HG03196 (cell line): ENCODE results near the gene C1QTNF8.

Source experiments
- ATAC-seq: cut with Tn5 transposase; IDR thresholded peaks from one replicate; pipeline ENCODE4 v1.9.1; 2021; ENCODE audit not compliant: unreplicated experiment

The C1QTNF8 gene, protein sequence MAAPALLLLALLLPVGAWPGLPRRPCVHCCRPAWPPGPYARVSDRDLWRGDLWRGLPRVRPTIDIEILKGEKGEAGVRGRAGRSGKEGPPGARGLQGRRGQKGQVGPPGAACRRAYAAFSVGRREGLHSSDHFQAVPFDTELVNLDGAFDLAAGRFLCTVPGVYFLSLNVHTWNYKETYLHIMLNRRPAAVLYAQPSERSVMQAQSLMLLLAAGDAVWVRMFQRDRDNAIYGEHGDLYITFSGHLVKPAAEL

DNA sequence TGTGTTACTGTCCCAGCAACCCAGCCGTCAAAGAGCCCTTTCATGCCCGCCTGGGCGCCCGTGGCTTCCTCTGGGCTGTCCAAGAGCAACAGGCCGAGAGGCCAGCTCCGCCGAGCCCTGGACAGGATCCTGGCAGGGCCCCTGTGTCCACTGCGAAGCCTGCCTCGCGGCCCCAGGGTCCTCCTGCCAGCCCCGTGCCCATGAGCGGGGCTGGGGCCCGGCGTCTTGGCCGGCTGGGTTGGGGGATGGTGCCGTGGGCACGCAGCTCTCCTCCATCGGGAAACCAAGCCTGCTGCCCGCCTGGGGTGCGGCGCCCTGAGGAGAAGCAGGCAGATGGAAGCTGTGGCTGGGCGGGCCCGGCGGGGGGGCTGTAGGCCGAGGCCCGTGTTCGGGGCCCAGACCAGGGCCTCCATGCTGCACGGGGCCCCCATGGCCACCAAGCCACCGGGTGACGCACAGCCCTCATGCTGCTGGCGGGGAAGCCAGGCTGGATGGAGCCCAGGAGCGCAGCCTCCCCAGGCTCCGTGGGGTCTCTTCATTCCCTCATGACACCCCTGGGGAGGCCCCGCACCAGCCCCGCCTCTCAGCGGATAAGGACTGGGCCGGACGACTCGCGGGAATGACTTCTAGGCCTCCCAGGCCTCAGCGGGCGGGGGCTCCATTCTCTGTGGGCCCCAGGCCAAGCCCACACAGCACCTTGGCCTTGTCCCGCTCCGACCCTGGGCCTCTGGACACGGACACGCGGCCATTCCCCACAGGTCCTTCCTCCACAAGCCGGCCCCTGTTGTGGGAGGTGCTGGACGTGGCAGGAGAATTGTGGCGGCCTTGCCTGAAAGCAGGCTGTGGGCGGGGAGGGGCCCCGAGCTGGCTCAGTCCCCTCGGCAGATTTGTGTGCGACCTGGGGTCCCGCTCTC lies at the start of gene C1QTNF8:
C1QTNF8 (minus strand) TSS at position 76 of the 914 bp plus-strand sequence. CDS start 1,322 bp downstream, outside the sequence.
- no peak for ATAC-seq

DNA sequence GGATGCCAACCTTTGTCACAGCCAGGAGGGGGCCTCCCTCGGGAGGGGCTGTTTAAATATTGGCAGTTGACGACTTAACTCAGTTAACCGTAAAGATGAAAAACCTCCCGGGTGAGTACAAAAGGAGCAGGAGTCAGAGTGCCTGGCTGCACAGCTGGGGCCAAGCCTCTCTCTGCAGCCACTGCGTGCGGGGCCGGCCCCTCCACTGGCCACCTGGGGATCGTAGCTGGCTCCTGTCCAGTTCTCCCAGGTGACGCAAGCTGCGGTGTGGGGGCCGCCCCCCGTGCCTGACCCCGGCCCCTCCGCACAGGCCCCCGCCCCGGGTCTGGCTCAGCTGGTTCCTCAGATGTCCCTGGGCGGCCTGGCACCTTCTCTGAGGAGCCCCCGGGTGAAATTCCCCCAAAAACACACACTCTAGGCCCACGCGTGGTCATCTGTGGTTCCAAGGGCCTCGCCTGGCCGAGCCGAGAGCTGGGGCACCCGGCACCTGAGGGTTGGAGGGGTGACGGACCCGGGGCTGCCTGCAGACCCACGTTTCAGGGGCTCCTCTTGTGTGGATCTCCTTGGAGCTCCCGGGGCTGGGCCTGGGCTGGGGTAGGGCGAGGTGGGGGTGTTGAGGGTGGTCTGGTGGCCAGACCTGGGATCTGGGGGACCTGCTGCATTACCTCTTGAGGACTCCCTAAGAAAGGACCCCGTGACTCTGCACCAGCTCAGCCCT lies 49.5 kb upstream of the C1QTNF8 start:
- no peak for ATAC-seq

DNA sequence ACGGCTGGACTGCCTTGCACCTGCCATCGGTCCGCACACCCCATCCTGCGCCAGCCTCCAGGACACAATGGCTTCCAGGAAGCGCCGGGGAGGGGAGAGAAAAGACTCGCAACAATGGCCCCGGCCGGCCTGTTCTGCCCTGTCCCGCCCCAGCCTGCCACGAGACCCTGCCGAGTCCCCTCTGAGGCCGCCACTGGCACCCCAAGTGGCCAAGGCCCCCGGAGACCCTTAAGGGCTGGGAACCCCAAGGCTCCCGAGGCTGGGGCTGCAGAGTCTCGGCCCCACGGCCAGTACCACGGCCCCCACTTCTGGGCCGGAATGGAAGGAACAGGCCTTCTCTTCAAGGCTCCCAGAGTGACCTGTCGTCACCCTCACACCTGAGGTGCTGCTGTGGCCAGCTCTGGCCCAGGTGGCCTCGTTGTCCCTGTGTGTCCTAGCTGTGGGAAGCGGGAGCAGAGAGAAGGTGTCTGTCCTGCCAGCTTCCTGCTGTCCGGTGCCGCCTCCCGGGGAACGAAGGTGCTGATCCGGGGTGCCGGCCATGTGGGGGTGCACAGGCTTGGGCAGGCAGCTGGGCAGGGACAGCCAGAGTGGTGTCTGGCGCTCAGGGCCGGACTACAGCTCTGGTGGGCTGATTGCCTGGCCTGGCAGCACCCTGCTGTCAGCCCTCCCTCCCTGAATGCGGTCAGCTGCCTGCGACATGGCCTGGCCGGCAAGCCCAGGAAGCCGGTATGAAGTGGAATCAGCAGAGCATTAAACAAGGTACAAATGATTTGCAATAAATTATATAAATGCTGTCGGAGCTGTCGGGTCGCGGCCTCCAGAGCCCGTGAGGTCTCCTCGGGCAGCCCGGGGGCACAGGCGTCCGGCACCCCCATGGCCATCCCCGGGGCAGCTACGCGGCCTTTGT lies 48.7 kb upstream of the C1QTNF8 start:
- no peak for ATAC-seq

DNA sequence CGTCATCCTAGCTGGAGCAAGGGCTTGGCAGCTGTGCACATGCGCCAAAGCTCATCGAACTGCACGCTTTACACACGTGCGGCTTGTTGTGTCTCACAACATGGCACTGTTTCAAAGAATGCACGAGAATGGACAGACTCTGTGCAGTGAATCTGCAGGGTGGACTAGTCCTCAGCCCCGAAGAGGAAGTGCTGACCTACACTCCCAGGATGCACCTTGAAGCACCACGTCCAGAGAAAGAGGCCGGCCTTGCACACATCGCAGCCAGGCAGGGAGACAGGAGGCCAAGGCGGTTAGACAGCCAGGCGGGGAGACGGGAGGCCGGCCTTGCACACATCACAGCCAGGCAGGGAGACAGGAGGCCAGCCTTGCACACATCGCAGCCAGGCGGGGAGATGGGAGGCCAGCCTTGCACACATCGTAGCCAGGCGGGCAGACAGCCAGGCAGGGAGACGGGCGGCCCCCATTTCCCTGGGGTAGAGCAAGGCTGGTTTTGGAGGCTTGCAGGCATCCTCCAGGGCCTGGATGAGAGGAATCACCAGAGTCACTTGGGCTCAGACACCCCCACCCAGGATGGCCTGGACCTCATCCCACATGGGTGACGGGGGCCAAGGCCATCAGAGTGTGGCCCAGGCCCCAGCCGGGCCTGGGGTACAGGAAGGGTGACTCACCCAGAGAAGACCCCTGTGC lies 47.9 kb upstream of the C1QTNF8 start:
- no peak for ATAC-seq

DNA sequence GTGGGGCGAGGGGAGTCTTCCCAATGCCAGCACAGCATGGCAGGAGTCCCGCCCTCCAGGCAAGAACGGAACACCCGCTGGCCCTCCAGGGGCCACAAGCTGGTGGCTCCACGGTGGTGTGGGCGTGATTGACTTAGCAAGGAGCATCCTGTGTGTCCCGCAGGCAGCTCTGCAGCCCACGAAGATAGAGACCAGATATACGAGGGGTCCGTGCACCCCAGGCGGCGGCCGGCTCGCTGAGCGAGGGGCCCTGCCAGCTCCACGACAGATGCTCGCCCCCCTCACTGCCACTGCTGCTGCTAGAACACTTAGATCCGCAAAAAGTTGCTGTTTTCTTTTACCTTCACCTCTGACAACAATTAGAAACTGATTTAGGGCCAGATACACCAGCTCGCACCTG lies 46.9 kb upstream of the C1QTNF8 start:
- no peak for ATAC-seq

DNA sequence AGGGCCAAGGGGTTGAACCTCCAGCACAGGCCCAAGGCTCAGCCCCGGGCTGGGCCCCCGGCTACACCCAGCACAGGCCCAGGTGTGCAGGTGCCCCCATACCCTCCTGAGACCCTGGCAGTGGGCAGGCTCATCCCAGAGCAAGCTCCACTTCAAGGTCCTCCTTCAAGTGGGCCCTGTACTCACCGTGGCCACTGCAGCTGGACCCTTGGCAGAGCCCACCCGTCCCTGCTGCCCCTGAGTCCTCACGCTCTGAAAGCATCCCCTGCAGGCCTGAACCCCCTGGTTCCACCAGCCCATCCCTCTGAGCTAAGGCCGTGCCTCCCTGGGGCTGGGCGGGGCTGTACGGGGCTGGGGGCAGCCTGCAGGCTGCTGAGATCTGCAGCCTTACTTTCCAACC lies 45.7 kb upstream of the C1QTNF8 start:
- ATAC-seq, result no peak

DNA sequence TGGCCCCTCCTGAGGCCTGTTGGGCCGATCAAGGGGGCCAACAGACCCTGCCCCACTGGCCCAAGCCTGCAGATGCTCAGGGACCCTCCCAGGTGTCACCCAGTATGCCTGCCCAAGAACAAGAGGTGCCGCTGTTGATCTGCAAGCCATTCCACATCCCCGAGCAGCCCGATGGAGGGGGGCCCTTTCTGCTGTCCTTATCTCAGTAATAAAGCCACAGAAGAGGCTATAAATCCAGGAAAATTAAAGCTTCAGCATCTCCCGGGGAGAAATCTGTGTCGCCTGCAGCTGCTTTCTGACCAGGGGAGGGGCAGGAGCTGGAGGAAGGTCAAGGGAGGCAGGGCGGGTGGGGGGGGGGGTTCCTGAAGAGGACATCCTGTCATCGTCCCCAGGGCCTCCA lies 45.1 kb upstream of the C1QTNF8 start:
- no peak for ATAC-seq

DNA sequence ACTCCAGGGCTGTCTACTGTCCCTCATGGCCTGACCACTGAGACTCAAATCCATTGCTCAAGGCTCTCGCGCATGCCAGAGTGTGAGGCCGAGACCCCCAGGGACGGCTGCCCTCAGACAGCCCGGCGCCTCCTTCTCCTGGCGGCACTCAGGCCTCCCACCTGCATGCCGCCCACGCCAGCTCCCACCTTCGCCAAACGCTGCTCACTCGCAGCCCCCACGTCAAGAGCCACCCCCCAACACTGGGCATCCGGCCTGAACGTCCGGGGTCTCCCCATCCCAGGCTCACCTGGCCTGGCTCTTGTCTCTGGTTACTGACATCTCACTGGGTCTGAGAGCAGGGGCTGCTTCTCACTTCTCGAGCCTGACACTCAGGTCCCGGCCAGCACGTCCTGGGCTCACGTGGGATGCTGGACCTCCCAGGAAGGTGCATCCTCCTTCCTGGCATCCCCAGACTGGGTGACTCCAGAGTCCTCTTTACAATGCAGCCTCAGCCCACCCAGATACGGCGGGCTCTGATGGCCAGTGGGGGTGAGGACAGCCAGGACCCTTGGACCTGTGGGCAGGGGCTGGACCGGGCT lies 44.6 kb upstream of the C1QTNF8 start:
- ATAC-seq, result no peak

DNA sequence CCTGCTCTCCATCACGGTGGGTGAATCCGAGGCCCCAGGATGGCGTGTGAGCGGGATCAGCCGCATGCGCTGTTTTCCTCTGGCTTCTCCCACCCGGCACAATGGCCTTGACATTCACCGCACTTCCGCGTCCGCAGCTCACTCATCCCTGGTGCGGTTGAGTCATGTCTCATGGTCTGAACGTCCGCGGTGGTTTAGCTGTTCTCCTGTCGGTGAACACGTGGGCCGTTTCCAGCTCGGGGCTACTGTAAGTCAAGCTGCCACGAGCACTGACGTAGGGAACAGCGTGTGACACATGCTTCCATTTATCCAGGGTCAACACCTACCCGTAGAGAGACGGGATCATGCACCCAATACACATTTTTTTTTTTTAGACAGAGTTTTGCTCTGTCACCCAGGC lies 41.6 kb upstream of the C1QTNF8 start:
- ATAC-seq, result no peak

DNA sequence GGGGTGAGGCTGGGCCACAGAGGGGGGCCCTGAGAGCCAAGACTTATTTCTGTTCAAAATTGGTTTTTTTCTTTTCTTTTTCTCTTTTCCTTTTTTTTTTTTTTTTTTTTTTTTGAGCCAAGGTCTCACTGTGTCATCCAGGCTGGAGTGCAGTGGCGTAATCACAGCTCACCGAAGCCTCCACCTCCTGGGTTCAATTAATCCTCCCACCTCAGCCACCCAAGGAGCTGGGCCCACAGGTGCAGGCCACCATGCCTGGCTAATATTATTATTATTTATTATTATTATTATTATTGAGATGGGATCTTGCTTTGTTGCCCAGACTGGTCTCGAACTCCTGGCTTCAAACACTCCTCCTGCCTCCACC lies 39.4 kb upstream of the C1QTNF8 start:
- ATAC-seq, result no peak

DNA sequence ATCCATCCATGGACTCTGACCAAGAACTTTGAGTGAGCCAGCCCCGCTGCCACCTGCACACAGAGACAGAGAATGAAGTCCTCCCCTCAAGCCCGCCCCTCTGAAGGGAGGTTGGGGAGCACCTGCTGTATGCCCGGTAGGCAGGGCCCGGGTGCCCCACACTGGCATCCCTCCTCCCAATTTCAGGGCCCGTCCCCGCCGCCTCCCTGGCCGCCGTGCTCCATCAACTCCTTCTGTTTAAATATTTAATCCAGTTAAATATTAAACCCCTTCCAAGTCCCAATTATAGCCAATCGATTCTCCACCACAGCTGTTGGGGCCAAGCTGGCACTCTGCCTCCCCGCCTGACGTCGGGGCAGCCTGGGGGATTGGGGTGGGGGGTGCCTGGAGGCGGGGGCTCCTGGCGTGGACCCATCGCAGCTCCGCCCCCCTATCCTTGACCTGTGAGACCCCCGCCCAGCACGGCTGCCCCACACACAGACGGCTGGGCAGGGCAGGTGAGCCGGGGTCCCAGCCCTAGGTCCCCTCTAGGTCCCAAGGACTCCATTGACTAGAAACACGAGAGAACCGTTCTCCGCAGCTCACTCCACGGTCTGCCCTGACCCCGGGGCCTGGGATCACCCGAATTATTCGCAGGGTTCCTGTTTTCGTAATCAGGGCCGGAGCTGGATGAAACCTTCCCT lies 38.9 kb upstream of the C1QTNF8 start:
- no peak for ATAC-seq

DNA sequence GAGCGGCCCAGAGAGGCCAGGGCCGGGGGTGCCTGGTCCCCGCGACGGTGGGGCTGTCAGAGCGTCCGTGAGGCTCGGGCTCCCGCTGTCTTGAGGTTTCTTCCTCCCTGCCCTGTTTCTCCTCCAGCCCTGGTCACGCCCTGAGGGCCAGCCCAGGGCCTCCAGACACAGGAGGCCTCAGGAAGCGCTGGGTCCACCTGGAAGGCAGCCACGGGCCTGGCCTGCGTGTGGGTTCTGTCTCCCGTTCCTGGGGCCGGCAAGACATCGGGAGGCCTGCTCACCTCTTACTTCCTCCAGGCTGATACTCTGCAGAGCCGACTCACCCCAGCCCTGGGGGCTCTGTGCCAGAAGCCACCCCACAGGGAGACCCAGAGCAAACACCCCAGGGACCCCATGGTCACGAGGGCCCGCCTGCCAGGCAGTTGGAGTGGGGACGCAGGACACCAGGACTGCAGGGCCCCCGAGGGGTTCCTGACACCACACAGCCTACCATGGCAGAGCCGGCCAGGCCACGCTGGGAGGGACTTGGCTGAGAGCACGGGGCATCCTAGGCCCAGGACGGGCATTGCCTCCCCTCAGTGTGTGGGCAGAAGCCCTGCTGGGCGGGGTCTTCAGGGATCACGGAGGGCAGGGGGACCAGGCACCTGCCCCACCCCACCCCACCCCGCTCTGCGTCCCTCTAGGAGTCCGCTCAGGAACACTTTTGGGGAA lies 37.9 kb upstream of the C1QTNF8 start:
- no peak for ATAC-seq

DNA sequence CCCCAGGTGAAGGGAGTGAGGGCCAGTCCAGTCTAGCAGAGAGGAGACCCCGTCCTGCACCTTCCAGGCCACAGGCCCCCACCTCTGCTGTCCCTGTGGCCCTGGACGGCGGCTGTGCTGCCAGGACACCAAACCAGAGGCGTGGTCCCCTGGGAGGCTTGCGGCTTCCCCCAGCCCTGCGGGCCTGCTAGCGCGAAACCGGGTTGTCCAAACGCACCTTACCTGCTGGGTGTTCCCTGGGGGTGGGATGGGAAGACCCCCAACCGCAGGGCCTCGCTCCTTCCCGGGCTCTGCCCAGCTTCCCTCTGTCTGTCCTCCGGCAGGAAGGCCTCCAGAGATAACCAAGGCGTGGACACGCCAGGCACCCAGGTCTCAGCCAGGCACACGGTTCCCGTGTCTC lies 37.2 kb upstream of the C1QTNF8 start:
- no peak for ATAC-seq

DNA sequence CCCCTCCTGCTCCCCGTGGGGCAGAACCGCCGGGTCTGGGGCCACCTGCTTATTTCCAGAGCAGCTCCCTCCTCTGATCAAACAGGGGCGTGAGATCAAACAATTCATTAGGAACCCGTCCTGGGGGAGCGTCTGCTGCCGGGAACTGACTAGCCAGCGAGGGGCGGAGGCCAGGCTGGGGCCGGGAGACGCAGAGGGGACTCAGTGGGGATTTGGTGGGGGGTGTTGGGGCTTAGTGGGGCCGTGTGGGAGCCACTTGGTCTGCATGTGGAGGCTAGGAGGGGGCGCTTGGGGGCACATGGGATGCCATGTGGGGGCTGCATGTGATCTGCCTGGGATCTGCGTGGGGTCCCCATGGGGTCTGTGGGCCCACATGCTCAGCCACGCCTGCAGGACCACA lies 36.4 kb upstream of the C1QTNF8 start:
- no peak for ATAC-seq

DNA sequence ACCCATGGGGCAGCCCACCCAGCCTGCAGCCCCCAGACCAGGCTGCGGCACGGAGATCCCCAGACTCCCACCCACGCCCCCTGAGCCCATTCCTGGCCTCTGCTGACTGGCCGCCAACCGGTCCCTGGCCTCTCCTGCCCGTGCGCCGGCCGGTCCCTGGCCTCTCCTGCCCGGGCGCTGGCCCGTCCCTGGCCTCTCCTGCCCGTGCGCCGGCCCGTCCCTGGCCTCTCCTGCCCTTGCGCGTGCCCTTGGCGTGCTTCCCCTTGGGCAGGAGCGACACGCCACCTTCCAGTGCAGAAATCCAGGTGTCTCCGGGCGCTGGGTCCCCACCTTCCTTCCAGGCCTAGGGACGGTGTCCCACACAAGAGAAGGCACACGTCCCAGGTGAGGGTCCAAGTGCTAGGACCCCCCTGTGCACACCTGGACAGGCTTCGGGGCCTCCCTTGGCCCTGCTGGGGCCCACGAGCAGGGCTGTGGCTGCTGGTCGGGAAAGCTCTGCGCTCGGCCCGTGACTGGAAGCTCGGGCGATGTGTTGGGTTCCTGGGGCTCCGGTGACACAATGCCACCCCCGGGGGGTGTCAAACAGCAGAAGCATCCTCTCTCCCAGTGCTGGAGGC lies 35.4 kb upstream of the C1QTNF8 start:
- ATAC-seq, result no peak

DNA sequence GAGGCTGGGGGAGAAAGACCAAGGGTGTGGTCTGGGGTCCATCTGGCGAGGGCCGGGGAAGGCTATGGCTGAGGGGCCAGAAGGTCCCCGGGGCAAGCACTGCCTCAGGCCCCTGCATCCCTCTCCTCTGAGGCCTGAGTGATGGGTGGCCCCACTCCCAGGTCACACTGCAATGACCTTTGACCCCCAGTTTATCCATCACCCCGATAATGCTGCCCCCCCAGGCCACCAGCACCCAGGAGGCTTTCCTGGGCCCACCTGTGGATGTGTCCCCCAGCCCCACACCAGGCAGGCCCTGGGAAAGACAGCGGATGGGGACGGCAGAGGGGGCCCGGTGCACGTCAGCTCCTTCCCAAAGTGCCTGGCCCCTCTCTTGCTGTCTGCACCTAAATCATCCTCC lies 34.3 kb upstream of the C1QTNF8 start:
- ATAC-seq, result no peak

DNA sequence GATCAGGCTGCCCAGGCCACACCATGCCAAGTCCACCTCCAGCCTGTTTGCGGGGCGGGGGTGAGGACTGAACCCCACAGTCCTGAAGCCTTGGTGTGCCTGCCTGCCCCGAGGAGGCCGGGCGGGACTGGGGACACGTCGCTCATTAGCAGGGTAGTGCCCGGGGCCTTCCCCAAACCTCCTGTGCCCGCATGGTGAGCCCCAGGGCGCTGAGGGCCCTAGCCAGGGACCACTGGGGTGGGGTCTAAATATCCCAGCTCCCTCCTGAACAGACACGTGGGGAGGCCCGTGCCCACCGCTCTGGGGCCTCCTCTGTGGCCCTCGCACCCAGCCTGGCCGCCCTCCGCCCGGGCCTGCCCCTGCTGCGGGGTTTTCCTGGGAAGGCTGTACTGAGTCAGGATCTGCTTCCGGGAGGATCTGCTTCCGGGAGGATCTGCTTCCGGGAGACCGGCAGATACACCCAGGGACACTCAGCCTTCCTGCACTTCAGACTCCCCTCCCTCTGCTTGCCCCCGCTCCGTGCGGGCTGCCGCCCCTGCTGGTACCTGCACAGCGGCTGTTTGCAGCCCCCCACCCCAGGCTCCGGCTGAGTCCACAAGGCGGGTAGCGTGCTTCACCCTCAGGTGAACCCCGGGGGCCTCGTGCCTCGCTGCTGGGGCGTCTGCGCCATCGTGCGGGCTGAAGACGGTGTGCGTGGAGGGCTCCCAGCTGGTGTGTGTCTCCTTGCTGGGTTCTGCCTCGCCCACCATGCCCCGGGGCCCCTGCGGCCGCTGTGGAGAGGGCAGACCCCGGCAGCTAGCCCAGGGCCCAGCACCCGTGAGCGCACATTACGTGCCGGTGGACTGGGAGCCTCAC lies 33.3 kb upstream of the C1QTNF8 start:
- ATAC-seq, result no peak
